RWPE2 (cell line): ENCODE measurements around the gene VTCN1.

Experiments
- ATAC-seq: fragments of 200-7000 bp; cut with Tn5 transposase; 3 replicates; pipeline ENCODE4 v1.9.1; 2021; ENCODE audit warnings: low read depth
- DNase-seq: peaks from one replicate; pipeline ENCODE4 v3.0.0-alpha.2; 2020; ENCODE audit warnings: low spot score
- H3K27ac ChIP-seq: fragments of 450-650 bp; 2 replicates; pipeline ENCODE4 v1.5.1; 2017; ENCODE audit warnings: mild to moderate bottlenecking; ENCODE audit not compliant: poor library complexity, severe bottlenecking
- H3K27me3 ChIP-seq: fragments of 250-450 bp; sonication (Bioruptor Pico); 2 replicates; pipeline ENCODE4 v1.5.1; 2021; ENCODE audit warnings: mild to moderate bottlenecking, moderate library complexity; ENCODE audit not compliant: insufficient read depth, poor library complexity, severe bottlenecking
- H3K36me3 ChIP-seq: fragments of 250-450 bp; sonication (Bioruptor Pico); 2 replicates; pipeline ENCODE4 v1.5.1; 2020; ENCODE audit warnings: low read depth, mild to moderate bottlenecking, moderate library complexity
- H3K4me1 ChIP-seq: fragments of 250-450 bp; sonication (Bioruptor Pico); 2 replicates; pipeline ENCODE4 v1.5.1; 2021; ENCODE audit warnings: mild to moderate bottlenecking, moderate library complexity; ENCODE audit not compliant: insufficient read depth, poor library complexity, severe bottlenecking
- H3K4me3 ChIP-seq: fragments of 250-450 bp; sonication (Bioruptor Pico); 2 replicates; pipeline ENCODE4 v1.5.1; 2021; ENCODE audit warnings: mild to moderate bottlenecking, moderate library complexity; ENCODE audit not compliant: severe bottlenecking
- H3K9me3 ChIP-seq: fragments of 250-450 bp; sonication (Bioruptor Pico); 2 replicates; pipeline ENCODE4 v1.5.1; 2021; ENCODE audit warnings: mild to moderate bottlenecking, moderate library complexity; ENCODE audit not compliant: severe bottlenecking
- CTCF ChIP-seq: fragments of 450-650 bp; IDR thresholded peaks from one replicate; pipeline ENCODE4 v1.5.1; 2017; ENCODE audit warnings: mild to moderate bottlenecking, moderate library complexity; ENCODE audit not compliant: poor library complexity, severe bottlenecking

The VTCN1 gene

DNA sequence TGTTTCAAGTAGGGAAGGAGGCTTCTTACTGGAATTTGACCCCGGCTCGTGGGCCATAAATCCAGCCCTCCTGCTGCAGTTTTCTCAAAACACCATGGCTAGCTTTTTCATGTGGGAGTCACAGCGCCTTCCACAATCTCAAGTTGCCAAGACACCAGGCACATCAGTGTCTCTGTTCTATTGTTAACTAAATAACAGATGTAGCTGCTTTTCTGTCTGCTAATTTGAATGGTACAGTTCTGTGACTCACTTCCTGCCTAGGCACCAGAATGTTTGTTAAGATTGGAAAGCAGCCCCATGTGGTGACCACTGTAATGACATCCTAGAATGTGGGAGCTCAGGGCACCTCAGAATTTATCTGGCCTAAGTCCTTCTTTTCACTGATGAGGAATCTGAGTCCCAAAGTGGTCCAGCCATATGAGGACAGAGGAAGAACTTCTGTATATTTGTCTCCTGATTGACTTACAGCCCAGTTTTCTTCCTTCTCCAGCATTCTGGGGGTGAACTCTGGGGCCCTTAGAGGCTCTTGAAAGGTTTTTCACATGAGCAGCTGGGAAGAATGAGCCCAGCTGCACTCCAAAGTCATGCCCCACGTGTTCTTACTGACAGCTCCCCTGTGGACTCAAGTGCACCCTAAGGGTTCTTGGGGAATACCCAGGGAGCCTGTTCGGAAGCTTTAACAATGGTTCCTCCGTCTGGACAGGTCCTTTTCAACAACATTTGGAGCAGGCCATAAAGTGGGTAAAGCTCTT is 116.7 kb downstream of the VTCN1 start:
- TF ChIP-seq CTCF = peak; percentile 52
- Histone ChIP-seq H3K36me3 (peaks cover 76% of the 10 kb centered on the region), H3K27me3 (no peaks in the 10 kb centered on the region), H3K9me3 (no peaks in the 10 kb centered on the region), H3K4me1 (peaks cover 23% of the 10 kb centered on the region), H3K27ac (peak overlapping the region; percentile 83), H3K4me3 (no peak overlapping the region)
- ATAC-seq (peak; percentile 49), DNase-seq (no peak)
